Measurements from ENCODE around the gene SRGAP1. TPM values are rescaled to one million over a fixed set of nuclear protein-coding genes. Genes with fewer than 3 reads are reported as not detected.

The SRGAP1 gene
- total RNA-seq, 1 donor from 2014 or later: 9.7 TPM

DNA sequence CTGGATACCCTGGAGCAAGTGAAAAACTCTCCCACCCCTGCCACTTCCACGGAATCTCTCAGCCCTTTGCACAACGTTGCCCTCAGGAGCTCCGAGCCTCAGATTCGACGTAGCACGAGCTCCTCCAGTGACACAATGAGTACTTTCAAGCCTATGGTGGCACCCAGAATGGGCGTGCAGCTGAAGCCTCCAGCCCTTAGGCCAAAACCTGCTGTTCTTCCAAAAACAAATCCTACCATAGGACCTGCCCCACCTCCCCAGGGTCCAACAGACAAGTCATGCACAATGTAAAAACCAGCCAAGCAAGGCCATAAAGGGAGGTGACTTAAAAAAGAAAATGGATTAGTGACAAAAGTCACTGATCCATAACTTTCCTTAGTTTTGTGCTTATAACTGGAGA lies 297.9 kb downstream of the SRGAP1 start:
- Mint-ChIP-seq H3K4me3 (no peak overlapping the region), H3K36me3 (peaks cover 23% of the 10 kb centered on the region)
- TF ChIP-seq CTCF (IDR thresholded peaks at IDR 0.05; ENCODE audit: unreplicated experiment): no peak

DNA sequence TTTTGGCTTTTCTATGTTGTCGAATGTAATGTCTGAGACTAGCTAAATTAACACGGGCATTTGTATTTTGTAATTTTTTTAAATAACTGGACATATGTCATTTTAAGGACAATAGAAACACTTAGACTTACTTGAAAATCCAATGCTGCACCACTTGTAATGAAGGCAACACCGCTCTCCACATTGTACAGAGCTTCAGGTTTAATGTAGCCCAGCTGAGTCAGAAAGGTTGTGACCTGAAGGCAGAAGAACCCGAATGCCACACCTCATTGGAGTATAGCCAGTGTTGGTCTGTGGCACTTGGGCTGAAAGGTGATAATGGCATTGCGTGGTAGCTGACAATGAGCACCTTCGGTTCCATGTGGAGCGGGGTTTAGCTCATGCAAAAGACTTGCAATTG lies 298.3 kb downstream of the SRGAP1 start:
- H3K27me3 Mint-ChIP-seq (ENCODE audit: low read depth): no peaks in the 10 kb centered on the region
- no peak for DNase-seq (ENCODE audit: low spot score in 2 of 2, unreplicated experiment in 2 of 2)
- H3K9me3 Mint-ChIP-seq: no peaks in the 10 kb centered on the region
- no peaks in the 10 kb centered on the region for H3K4me1 Mint-ChIP-seq
- no peak overlapping the region for H3K27ac Mint-ChIP-seq
- no peak overlapping the region for H3K4me3 Mint-ChIP-seq
- H3K36me3 Mint-ChIP-seq: peaks cover 23% of the 10 kb centered on the region
- no peak for TF ChIP-seq CTCF (IDR thresholded peaks at IDR 0.05; ENCODE audit: unreplicated experiment)

More for the DNA sequence above, 297.9 kb downstream of the SRGAP1 start:
- no peak for DNase-seq (ENCODE audit: low spot score in 2 of 2, unreplicated experiment in 2 of 2)
- Mint-ChIP-seq H3K27ac (no peak overlapping the region), H3K27me3 (ENCODE audit: low read depth) (no peaks in the 10 kb centered on the region), H3K4me1 (no peaks in the 10 kb centered on the region), H3K9me3 (no peaks in the 10 kb centered on the region)

GRCh38 chr12:64145226-64145625 lies 300.7 kb downstream of the SRGAP1 start:
- H3K9me3 Mint-ChIP-seq: no peaks in the 10 kb centered on the region
- H3K4me3 Mint-ChIP-seq: no peak overlapping the region

GRCh38 chr12:64147011-64147631 lies 302.6 kb downstream of the SRGAP1 start:
- Mint-ChIP-seq H3K9me3 (no peaks in the 10 kb centered on the region), H3K36me3 (peaks cover 18% of the 10 kb centered on the region), H3K27ac (no peak overlapping the region), H3K27me3 (ENCODE audit: low read depth) (no peaks in the 10 kb centered on the region), H3K4me1 (no peaks in the 10 kb centered on the region), H3K4me3 (no peak overlapping the region)
- no peak for TF ChIP-seq CTCF (IDR thresholded peaks at IDR 0.05; ENCODE audit: unreplicated experiment)
- no peak for DNase-seq (ENCODE audit: low spot score in 2 of 2, unreplicated experiment in 2 of 2)

More at GRCh38 chr12:64145226-64145625, 300.7 kb downstream of the SRGAP1 start:
- peaks cover 19% of the 10 kb centered on the region for H3K36me3 Mint-ChIP-seq
- no peak for TF ChIP-seq CTCF (IDR thresholded peaks at IDR 0.05; ENCODE audit: unreplicated experiment)
- H3K27me3 Mint-ChIP-seq (ENCODE audit: low read depth): no peaks in the 10 kb centered on the region
- no peaks in the 10 kb centered on the region for H3K4me1 Mint-ChIP-seq
- no peak overlapping the region for H3K27ac Mint-ChIP-seq
- DNase-seq (ENCODE audit: low spot score in 2 of 2, unreplicated experiment in 2 of 2): no peak

- DNase-seq (ENCODE audit: low spot score in 2 of 2, unreplicated experiment in 2 of 2): no peak
- H3K27ac Mint-ChIP-seq: no peak overlapping the region
These were observed 303.4 kb downstream of the SRGAP1 start for GRCh38 chr12:64147875-64148274.

More at GRCh38 chr12:64147875-64148274, 303.4 kb downstream of the SRGAP1 start:
- peaks cover 12% of the 10 kb centered on the region for H3K36me3 Mint-ChIP-seq
- H3K4me3 Mint-ChIP-seq: no peak overlapping the region
- H3K4me1 Mint-ChIP-seq: no peaks in the 10 kb centered on the region
- no peaks in the 10 kb centered on the region for H3K9me3 Mint-ChIP-seq
- TF ChIP-seq CTCF (IDR thresholded peaks at IDR 0.05; ENCODE audit: unreplicated experiment): no peak
- H3K27me3 Mint-ChIP-seq (ENCODE audit: low read depth): no peaks in the 10 kb centered on the region

Data from mesothelial cell of epicardium (in vitro differentiated cells).